HG03025 (cell line): ENCODE measurements around the gene AGFG2.
A peak's percentile ranks its signal among the peaks of the same experiment; 100 is the strongest.

ENCODE experiments used
- ATAC-seq: cut with Tn5 transposase; IDR thresholded peaks from one replicate; pipeline ENCODE4 v1.9.1; 2021; ENCODE audit warnings: mild to moderate bottlenecking, moderate library complexity; ENCODE audit not compliant: unreplicated experiment, low FRiP score

AGFG2 gene

GRCh38 chr7:100606313-100606712 is 67.3 kb downstream of the AGFG2 start:
- no peak for ATAC-seq

DNA sequence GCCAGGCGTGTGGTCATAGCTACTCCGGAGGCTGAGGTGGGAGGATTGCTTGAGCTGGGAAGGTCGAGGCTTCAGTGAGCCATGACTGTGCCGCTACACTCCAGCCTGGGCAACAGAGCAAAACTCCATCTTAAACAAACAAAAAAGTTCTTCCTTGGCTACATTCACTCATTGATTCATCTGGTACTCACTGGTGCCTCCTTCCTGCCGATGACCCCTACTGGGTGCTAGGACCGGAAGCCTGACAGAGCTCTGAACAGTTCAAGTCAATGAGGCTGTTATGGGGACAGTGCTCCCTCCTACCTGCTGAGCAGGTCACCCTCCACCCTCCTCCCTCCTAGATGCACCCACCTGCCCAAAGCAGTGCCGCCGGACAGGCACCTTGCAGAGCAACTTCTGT is 68.1 kb downstream of the AGFG2 start:
- no peak for ATAC-seq

DNA sequence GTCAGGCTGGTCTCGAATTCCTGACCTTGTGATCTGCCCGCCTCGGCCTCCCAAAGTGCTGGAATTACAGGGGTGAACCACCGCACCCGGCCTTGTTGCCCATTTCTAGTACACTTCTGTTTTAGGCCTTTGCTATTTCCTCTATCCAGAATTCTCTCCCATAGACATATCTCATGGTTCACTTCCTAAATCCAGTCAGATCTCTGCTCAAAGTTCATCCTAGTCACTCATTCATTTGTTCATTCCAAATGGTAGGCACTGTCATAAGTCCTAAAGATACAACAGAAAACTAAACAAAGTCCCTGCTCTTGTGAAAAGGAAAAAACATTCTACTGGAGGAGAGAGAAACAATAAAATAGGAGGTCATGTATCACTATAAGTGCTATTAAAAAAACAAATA is 71.0 kb downstream of the AGFG2 start:
- ATAC-seq, result no peak

- peak; percentile 87 for ATAC-seq
These were observed 73.2 kb downstream of the AGFG2 start, which contains the start of gene MOSPD3 for GRCh38 chr7:100611983-100612729. MOSPD3 (plus strand) TSS chr7:100612540; CDS start chr7:100612792, 252 bp downstream.

DNA sequence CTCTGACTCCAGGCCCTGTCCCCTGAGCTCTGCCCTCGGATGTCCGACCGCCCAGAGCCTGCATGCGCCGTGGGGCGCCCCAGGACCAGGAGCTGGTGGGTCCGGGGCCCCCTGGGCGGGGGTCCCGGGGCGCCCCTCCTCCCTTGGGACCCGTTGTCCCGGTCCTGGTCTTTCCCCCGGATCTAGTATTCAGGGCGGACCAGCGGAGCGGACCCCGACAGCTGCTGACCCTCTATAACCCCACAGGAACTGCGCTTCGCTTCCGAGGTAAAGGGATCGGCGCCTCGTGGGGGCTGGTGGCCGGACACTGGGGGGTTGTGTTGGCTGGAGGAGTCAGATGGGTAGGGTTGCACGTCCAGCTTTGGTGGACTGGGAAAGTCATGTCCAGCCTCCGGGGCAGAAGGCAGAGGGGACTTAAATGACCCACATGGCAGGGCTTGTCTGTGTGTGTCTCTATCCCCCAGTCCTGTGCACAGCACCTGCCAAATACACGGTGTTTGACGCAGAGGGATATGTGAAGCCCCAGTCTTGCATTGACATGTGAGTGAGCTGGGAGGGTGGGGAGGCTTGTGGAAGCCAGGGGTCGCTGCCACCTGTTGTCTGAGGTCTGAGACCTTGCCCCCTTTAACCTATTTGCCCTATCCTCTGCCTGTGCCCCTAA is 73.9 kb downstream of the AGFG2 start:
- no peak for ATAC-seq

DNA sequence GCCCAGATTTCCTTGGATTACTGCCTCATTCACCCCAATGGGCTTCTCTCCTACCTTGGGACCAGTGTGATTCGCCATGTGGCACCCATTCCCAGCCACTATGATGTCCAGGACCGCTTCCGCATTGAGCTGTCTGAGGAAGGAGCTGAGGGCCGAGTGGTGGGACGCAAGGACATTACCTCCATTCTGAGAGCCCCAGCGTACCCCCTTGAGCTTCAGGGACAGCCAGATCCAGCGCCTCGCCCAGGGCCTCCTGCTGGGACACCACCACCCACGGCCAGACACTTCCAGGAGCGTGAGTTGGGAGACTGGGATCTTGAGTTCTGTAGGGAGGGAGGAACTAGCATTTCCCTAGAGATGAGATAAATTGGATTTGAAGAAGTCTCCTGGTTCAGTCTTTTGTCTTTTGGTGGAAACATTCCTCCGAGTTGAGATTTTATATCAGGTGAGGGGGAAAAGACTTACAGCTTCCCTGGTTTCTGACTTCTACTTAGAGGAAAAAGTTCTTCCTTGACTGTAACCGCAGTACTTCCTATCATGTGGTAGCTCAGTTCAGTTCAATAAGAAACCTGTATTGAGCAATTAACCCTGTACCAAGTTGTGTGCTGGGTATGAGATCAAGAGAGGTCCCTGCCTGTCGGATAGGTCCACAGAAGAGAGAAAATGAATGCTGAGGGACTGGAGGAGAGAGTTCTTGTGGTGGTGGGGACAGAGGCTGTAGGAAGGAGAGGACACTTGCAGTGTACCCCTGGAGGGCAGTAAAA is 74.6 kb downstream of the AGFG2 start:
- no peak for ATAC-seq

DNA sequence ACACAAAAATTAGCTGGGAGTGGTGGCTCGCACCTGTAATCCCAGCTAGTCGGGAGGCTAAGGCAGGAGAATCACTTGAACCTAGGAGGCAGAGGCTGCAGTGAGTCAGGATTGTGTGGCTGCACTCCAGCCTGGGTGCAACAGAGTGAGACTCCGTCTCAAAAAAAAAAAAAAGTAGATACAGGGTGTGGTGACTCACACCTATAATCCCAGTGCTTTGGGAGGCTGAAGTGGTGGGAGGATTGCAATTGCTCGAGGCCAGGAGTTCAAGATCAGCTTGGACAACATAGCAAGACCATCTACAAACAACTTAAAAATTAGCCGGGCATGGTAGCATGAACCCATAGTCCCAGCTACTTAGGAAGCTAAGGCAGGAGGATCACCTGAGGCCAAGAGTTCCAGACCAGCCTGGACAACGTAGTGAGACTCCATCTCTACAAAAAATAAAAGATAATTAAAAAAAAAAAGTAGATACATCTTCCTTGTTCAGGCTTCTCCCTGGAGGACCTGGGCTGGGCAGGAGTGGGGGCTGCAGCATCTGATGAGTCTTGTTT is 75.4 kb downstream of the AGFG2 start:
- no peak for ATAC-seq
